ENCODE measurements around the gene KIAA1671.
"Not testable (repeated sequence)": the region's sequence is repeated elsewhere in the genome, so short reads cannot be mapped to it uniquely, and the experiment has no call there.

Gene KIAA1671

DNA sequence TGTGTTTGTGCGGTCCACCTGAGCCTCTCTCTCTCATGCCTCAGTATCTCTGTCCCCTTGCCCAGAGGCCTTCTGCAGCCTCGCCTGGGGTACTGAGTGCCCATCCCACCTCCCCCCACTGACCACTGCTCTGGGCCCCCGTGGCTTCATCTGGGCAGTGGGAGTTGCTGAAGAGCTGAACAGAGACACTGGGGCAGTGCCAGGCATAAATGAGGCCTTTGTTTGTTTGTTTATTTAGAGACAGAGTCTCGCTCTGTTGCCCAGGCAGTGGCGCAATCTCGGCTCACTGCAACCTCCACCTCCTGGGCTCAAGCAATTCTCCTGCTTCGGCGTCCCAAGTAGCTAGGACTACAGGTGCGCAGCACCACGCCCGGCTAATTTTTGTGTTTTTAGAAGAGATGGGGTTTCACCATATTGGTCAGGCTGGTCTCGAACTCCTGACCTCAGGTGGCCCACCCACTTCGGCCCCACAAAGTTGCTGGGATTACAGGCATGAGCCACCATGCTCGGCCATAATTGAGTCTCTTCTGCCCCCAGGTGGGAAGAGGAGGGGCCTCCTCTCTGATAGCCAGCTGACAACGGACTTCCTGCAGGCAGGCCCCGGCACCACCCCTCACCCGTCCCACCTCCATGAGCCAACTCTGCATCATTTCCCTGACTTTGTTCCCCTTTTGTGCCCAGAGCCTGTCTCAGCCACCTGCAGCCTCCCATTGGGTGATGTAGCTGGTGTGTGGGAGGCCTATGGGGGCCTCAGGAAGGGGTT, 256.4 kb downstream of the KIAA1671 start:
- no peak for DNase-seq

DNA sequence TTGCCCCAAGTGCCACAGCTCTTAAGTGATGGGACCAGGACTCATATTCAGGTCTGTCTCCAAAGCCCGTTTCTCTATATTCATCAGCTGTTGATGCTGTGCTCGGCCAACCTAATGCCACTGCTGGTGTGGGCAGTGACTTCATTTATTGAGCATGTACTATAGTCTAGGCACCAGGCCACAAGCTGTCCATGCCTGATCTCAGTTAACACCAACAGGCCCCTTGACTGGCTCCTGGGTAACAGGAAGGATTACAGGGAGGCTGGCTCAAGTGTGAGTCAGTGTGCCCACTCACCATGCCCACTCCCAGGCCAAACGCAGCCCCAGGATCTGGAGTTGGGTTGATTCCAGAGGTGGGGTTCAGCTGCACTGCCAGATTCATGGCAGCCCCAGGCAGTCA, 258.3 kb downstream of the KIAA1671 start:
- DNase-seq: no peak

DNA sequence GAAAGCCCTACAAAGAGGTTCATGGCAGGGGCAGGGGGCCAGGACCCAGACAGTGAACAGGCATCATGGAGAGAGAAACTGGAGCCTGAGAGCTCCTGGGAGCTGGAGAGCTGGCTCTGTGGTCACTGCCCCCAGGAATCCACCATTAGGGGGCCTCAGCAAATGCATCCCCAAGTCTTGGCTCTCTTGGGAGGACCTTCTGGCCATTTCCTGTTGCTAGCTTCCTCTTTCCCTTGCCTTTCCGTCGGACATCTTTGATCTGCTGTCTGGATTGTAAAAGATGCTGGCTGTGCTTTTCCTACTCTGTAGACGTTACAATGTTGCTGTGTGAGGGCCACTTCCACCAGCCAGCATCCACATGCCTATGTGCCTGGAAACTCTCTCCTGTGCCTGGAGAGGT, 259.8 kb downstream of the KIAA1671 start:
- DNase-seq: no peak

DNA sequence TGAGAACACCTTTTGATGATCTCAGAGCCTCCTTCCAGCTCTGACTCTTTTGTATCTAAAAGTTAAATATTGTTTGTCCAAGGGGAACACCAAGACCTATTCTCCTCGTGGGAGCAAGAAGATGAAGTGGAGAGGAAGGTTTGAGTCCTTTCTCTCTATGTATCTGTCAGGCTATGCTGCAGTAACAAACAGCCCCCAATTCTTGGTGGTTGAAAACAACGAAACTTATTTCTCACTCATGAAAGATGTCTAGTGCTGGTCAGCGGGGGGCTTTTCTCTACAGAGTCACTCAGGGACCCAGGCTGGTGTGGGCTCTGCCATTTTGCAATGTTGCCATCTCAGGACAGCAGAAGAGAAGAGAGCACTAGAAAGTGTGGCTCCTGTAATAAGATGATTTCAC, 260.7 kb downstream of the KIAA1671 start:
- no peak for DNase-seq

DNA sequence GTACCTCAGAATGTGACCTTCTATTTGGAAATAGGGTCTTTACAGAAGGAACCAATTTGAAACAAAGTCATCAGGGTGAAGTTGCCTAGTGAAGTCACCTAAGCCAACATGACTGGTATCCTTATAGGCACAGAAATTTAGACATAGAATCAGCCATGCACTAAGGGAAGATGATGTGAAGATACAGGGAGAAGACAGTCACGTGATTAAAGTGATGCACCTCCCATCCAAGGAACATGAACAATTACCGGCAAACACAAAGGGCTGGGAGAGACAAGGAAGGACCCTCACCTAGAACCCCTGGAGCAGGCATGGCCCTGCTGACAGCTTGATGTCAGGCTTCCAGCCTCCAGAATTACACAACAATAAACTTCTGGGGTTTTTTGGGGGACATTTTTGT, 263.7 kb downstream of the KIAA1671 start:
- no peak for DNase-seq

DNA sequence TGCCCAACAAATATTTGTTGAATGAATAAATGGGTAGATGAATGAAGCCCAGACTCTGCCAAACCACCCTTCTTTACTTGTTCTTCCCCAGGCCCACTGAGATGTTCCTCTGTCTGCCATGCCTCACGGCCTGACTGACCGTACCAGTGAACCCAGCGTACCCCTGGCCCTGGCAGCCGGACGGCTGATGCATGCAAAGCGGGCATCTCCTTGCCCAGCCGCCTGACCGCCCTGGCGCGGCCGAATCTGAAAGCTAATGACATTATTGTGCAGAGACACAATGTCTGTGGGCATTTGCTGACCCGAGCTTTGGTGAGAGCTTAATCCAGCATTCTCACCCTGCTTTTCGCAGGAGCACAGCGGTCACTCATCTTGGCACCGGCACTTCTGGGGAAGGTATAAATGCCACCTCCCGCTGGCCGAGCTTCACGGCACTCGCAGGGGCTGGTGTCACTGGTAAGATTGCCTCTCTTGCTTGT, 266.7 kb downstream of the KIAA1671 start, which contains the start of gene CRYBB2:
Gene CRYBB2 (plus strand): TSS at position 429 of the 479 bp plus-strand sequence. CDS start 1,791 bp downstream, outside the sequence.
- no peak for DNase-seq

DNA sequence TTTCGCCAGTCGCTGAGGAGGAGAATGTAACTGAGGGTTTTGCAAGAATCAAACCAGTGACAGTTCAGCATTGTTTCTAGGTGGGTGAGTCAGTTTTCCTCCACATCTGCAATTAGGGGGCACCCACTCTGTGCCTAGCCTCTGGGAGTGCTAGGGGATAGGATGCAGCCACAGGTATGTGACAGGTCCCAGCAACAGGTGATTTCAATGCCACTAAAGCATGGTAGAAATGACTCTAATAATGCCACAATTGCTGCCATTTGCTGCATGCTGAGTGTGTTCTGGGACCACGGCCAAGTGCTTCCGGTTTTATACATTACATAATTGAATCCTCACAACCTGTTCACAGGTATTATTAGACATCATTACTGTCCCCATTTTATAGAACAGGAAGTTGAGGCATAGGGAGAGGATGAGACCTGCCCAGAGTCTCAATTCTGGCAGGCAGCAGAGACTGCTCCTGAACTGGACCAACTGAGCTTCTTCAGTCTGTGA, 267.5 kb downstream of the KIAA1671 start:
- DNase-seq: peak; percentile 16

DNA sequence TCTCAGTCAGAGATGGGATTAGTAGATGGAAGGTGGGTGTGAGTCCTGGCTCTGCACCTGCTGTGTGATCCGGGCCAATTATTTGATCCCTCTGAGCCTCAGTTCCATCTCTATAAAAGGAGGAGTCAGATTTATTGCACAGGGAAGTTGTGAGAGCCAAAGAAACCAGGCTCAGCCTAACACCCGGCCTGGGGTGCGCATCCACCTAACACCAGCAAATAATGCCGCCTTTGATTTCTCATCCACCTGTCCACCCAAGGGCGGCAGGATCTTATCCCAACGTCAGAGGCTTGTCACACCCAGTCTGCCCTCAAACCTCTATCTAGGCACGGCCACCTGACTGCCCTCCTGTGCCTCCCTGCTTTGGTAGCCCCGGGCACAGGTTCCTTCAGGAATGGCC, 269.3 kb downstream of the KIAA1671 start:
- DNase-seq: no peak

DNA sequence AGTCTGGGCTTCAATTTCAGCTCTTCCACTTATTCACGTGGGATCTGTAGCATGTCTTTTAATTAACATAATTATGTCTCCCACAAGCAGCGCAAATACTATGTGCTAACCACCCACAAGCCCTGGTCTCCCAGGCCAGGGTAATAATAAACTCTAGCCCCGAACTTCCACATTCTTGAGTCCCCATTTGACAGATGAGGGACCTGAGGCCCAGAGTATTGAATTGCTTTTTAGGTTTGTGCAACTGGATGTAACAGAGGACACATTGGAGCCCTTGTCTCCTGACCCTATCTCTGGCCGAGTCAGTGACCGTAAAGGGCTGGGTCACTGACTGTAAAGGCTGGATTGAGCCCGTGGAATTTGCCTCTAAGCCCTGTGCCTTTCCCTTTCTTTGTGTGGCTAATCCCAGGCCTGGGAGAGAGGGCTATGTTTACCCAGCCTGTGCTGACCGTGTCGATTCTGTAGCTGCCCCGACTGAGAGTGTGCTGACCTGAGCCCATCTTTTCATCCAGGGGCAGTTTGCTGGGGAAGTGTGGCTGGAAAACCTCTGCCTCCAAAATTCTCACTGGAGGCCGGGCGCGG, 270.8 kb downstream of the KIAA1671 start:
- DNase-seq: no peak

DNA sequence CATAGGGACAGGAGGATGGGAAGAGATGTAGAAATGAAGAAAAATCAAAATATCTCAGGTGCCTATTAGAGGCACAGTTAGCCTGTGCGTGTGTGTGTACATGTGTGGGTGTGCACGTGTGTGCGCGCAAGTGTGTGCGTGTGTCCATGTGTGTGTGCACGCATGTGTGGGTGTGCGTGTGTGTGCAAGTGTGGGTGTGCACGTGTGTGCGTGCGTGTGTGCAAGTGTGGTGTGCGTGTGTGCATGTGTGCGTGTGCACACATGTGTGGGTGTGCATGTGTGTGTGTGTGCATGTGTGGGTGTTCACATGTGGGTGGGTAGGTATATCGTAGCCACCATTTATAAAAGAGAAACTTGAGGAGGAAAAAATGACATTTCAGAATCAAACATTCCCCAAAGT, 276.3 kb downstream of the KIAA1671 start:
- no peak for DNase-seq

DNA sequence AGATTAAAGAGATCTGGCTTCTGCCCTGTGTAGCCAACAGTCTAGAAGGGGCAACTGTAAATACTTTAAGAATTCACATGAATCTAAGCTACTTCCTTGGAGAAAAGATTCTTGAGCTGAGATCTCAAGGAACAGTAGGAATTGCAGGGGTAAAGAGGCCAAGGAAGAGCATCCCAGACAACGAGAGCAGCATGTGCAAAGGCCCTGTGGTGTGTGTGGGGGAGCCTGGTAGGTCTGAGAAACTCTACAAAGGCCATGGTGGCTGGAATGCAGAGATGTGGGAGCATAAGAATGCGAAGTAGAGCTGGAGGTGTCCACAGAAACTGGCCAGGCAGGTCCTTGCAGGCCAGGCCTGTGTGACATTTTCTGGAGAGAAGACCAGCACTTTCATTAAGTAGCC, 278.2 kb downstream of the KIAA1671 start:
- not testable (repeated sequence) for DNase-seq

DNA sequence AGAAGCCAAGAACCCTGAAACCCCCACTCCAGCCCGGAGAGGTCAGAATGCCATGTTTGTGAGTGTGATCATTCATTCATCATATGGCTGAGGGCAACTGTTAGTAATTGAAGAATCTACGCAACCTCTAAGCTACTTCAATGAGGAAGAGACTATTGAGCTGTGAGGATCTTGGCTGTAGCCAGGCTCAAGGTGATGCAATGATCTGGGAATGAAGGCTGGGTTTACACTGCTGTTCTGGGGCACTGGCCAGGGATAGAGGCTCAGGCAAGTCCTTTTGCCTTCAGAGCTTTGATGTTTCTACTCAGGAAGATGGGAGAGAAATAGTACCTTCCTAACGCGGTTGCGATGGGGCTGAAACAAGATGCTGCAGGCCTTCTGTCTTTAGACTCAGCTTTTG, 279.8 kb downstream of the KIAA1671 start:
- DNase-seq: no peak

DNA sequence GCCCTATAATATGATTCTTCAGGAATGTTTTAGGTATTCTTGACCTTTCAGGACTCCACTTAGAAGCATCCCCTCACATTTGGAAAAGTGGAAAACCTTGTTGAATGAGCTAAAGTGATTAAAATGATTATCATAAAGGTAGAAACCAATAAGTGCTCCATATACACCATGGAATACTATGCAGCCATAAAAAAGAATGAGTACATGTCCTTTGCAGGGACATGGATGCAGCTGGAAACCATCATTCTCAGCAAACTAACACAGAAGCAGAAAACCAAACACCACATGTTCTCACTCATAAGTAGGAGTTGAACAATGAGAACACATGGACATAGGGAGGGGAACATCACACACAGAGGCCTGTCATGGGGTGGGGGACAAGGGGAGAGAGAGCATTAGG, 281.2 kb downstream of the KIAA1671 start:
- DNase-seq: not testable (repeated sequence)

DNA sequence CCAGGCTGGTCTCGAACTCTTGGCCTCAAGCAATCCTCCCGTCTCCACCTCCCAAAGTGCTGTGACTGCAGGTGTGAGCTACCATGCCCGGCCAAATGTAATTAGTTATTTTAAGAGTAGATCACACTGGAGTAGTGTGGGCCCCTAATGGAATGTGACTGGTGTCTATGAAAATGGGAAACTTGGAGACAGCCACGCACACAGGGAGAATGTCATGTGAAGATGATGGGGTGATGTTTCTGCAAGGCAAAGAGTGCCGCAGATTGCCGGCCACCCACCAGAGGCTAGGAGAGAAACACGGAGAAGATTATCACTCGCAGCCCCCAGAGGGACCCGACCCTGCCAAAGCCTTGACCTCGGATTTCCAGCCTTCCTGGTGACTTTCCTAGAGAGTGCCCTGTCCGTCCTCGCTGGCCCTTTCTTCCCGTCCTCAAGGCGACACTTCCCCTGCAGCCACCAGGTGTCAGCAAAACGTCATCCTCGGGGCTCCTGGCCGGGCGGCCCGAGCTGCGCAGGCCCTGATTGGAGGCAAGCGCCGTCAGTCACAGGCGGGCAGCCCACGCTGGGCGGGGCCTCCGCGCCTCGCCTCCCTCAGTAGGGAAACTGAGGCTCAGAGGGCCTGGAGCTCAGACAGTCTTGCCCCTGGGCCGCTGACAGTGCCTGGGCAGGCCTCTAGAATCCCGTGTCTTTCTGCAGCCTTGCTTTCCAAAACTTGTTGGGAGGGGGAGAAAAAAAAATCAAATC, 283.2 kb downstream of the KIAA1671 start:
- peak; percentile 32 for DNase-seq

DNA sequence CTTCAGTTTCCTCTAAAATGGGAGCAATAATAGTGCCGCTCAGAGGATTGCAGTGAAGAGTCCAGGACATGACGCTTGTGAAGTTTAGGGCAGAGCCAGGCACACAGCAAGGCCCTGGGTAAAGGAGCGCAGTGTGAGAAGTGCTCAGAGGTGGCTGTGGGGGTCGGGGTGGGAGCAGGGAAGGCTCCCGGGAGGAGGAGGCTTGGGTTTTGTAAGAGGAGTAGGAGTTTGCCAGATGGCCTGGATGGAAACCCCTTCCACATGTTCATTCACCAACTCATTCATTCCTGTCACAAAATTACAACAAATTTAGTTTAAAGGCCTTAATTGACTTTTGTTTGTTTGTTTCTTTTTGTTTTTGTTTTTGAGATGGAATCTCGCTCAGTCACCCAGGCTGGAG, 283.9 kb downstream of the KIAA1671 start:
- no peak for DNase-seq

DNA sequence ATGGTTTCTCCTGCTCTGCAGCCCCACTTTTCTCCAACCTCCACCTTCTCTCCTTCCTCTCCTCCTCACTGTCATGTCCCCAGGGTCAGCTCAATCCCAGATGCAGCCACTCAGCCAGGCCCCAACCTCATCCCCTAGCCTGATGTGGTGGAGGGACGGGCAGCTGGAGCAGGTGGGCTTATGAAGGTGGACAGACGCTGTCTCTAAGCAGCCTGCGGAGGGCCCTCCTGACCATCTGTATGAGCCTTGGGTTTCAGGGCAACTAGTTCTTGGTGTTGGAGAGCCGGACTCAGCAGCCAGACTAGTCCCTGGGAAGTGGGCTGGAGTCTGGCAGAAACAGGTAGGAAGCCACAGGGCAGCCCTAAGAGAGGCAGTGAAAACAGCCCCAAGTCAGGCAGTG, 285.0 kb downstream of the KIAA1671 start:
- DNase-seq: no peak

DNA sequence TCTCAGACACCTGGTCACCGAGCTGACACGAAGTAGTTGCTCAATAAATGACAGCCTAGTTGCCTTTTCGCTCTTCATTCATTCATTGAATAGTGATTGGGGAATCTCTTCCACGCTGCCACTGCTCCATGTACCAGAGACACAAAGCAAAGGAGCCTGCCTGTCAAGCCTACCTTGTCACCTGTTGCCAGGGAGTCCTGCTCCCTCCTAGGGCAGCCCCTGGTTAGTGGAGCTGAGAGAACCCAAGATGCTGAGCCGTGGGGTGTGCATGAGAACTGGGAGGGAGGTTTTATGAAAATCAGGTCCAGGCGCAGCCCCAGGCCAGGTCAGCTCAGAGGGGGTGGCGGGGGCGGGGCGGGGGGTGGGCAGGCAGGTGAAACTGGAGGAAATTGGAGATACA, 285.5 kb downstream of the KIAA1671 start:
- DNase-seq: not testable (repeated sequence)

Measured in NCI-H2029 treated with DMSO at 0.1 percent for 48 hours (cell line).